Natural killer cell (primary cell): ENCODE results near the gene PC. TPM values are rescaled to one million over a fixed set of nuclear protein-coding genes. Genes with fewer than 3 reads are reported as not detected.

Source experiments
- ATAC-seq, 3 donors: fragments of 150-1000 bp in 2 of 3; fragments of 200-7000 bp in 1 of 3; cut with Tn5 transposase; 1 replicate in 1 of 3; 2 replicates in 2 of 3; pipeline ENCODE4 v1.10.0; 2021; ENCODE audit warnings: mild to moderate bottlenecking in 2 of 3, moderate library complexity in 2 of 3
- DNase-seq, 2 donors: peaks; one replicate each; pipeline versions ENCODE4 v3.0.0 to v3.0.0-alpha.2; 2013 to 2021; ENCODE audit warnings: mixed read lengths in 1 of 2
- H3K27ac ChIP-seq: one replicate; pipeline ENCODE4 v1.5.1; 2013; ENCODE audit warnings: mild to moderate bottlenecking, low read length
- H3K27me3 ChIP-seq: one replicate; pipeline ENCODE4 v1.6.1; 2013; ENCODE audit warnings: low read length; ENCODE audit not compliant: control insufficient read depth, insufficient read depth
- H3K36me3 ChIP-seq: one replicate; pipeline ENCODE4 v1.6.1; 2013; ENCODE audit warnings: low read length; ENCODE audit not compliant: control insufficient read depth, insufficient read depth
- H3K4me1 ChIP-seq: one replicate; pipeline ENCODE4 v1.6.1; 2013; ENCODE audit warnings: low read length; ENCODE audit not compliant: control insufficient read depth, insufficient read depth
- H3K4me3 ChIP-seq: one replicate; pipeline ENCODE4 v1.5.1; 2013; ENCODE audit warnings: low read length
- H3K9me3 ChIP-seq: one replicate; pipeline ENCODE4 v1.6.1; 2013; ENCODE audit warnings: low read length; ENCODE audit not compliant: control insufficient read depth, insufficient read depth
- H3K27ac Mint-ChIP-seq, 2 donors: one replicate each; pipeline ENCODE4 v1.8.0; 2022; ENCODE audit warnings: mild to moderate bottlenecking in 2 of 2, mixed read lengths in 2 of 2, moderate library complexity in 1 of 2
- H3K27me3 Mint-ChIP-seq, 2 donors: one replicate each; pipeline ENCODE4 v1.8.0; 2022; ENCODE audit warnings: low read depth in 2 of 2, mixed read lengths in 2 of 2
- H3K36me3 Mint-ChIP-seq: one replicate; pipeline ENCODE4 v1.8.0; 2022; ENCODE audit warnings: mixed read lengths
- H3K4me1 Mint-ChIP-seq, 2 donors: one replicate each; pipeline ENCODE4 v1.8.0; 2022; ENCODE audit warnings: mixed read lengths in 2 of 2
- H3K4me3 Mint-ChIP-seq: one replicate; pipeline ENCODE4 v1.8.0; 2022; ENCODE audit warnings: mild to moderate bottlenecking, moderate library complexity, mixed read lengths
- H3K9me3 Mint-ChIP-seq, 2 donors: one replicate each; pipeline ENCODE4 v1.8.0; 2022; ENCODE audit warnings: mixed read lengths in 2 of 2
- WGBS: methylation state at CpG from one replicate; pipeline ENCODE4 v1.1.7; 2013; ENCODE audit warnings: missing lambda C conversion rate; ENCODE audit not compliant: insufficient coverage; 5-methylcytosine and 5-hydroxymethylcytosine counted together
- intact Hi-C: fragments of 100-400 bp; cut with micrococcal nuclease; formaldehyde crosslinking; loops from one replicate; pipeline ENCODE4 v1.14.2; 2022
- total RNA-seq, 4 donors: library from RNA; stranded (reverse); fragments of 120-200 nt in 1 of 4; gene quantifications; one replicate each; pipeline versions ENCODE4 v1.2.3 to v1.2.4, GENCODE V29; 2013 to 2022
- TF ChIP-seq, protein P1 (sequence below): fragments of 200-600 bp; IDR thresholded peaks from one replicate; pipeline ENCODE4 v1.8.0; 2022; ENCODE audit warnings: antibody characterized with exemption

The PC gene
- total RNA-seq, 3 donors from 2014 or later (not counting 1 experiment from before 2014, with no cell fraction given), result 4.1 to 5.9 (median 4.6) TPM

GRCh38 chr11:66938582-66939135, 19.5 kb downstream of the PC start:
- no peaks in the 10 kb centered on the region for H3K27me3 ChIP-seq
- no peak for DNase-seq
- H3K4me1 Mint-ChIP-seq, result no peaks in the 10 kb centered on the region
- TF ChIP-seq, protein P1, sequence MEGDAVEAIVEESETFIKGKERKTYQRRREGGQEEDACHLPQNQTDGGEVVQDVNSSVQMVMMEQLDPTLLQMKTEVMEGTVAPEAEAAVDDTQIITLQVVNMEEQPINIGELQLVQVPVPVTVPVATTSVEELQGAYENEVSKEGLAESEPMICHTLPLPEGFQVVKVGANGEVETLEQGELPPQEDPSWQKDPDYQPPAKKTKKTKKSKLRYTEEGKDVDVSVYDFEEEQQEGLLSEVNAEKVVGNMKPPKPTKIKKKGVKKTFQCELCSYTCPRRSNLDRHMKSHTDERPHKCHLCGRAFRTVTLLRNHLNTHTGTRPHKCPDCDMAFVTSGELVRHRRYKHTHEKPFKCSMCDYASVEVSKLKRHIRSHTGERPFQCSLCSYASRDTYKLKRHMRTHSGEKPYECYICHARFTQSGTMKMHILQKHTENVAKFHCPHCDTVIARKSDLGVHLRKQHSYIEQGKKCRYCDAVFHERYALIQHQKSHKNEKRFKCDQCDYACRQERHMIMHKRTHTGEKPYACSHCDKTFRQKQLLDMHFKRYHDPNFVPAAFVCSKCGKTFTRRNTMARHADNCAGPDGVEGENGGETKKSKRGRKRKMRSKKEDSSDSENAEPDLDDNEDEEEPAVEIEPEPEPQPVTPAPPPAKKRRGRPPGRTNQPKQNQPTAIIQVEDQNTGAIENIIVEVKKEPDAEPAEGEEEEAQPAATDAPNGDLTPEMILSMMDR, result no peak
- no peaks in the 10 kb centered on the region for H3K9me3 Mint-ChIP-seq
- H3K4me1 ChIP-seq, result no peaks in the 10 kb centered on the region
- no peak for ATAC-seq
- no peaks in the 10 kb centered on the region for H3K36me3 Mint-ChIP-seq
- no peaks in the 10 kb centered on the region for H3K36me3 ChIP-seq
- no peak overlapping the region for H3K4me3 ChIP-seq
- H3K4me3 Mint-ChIP-seq, result no peak overlapping the region
- no peak overlapping the region for H3K27ac Mint-ChIP-seq
- WGBS, result 88% methylated on average over 4 of the region's 5 CpGs
- no peak overlapping the region for H3K27ac ChIP-seq
- H3K9me3 ChIP-seq, result no peaks in the 10 kb centered on the region
- H3K27me3 Mint-ChIP-seq, result peaks cover 4 to 6% of the 10 kb centered on the region in 2 donors
- intact Hi-C loops, result no loop called here

DNA sequence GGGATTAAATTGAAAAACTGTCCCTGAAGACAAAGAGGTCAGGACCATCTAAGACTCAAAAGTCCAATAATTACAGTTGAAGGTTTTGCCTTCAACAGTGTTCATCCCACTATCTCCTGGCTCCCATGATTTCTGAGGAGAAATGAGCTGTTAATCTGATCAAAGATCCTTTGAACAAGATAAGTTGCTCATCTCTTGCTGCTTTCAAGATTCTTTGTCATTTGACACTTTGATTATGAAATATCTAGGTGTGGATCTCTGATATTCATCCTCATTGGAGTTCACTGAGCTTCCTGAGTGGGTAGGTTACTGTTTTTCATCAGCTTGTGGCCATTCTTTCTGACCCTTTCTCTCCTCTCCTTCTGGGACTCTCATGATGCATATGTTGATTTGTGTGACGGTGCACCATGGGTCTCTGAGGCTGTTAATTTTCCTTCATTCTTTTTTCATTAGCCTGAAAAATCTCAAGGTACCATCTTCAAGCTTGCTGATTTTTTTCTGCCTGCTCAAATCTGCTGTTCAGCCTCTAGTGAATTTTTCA, 20.9 kb downstream of the PC start:
- Histone ChIP-seq H3K4me3 (no peak overlapping the region), H3K36me3 (no peaks in the 10 kb centered on the region), H3K4me1 (no peaks in the 10 kb centered on the region), H3K27ac (no peak overlapping the region), H3K9me3 (no peaks in the 10 kb centered on the region), H3K27me3 (no peaks in the 10 kb centered on the region)
- no peak overlapping the region for H3K27ac Mint-ChIP-seq
- TF ChIP-seq, protein P1, result no peak
- DNase-seq, result no peak
- peaks cover 4 to 15% of the 10 kb centered on the region in 2 donors for H3K27me3 Mint-ChIP-seq
- no peaks in the 10 kb centered on the region for H3K9me3 Mint-ChIP-seq
- H3K4me1 Mint-ChIP-seq, result no peaks in the 10 kb centered on the region
- intact Hi-C loops, result no loop called here
- no peaks in the 10 kb centered on the region for H3K36me3 Mint-ChIP-seq
- no peak for ATAC-seq
- H3K4me3 Mint-ChIP-seq, result no peak overlapping the region
- WGBS, result 79% methylated on average over 1 of the region's 1 CpG

GRCh38 chr11:66936311-66936711, 21.9 kb downstream of the PC start:
- ATAC-seq (no peak), DNase-seq (no peak)
- no peaks in the 10 kb centered on the region for H3K4me1 ChIP-seq
- TF ChIP-seq, protein P1, result no peak
- Mint-ChIP-seq H3K27me3 (peaks cover 4 to 15% of the 10 kb centered on the region in 2 donors), H3K4me3 (no peak overlapping the region), H3K4me1 (no peaks in the 10 kb centered on the region), H3K36me3 (no peaks in the 10 kb centered on the region), H3K9me3 (no peaks in the 10 kb centered on the region), H3K27ac (no peak overlapping the region)
- 72% methylated on average over 2 of the region's 2 CpGs for WGBS
- H3K27ac ChIP-seq, result no peak overlapping the region
- H3K4me3 ChIP-seq, result no peak overlapping the region
- H3K9me3 ChIP-seq, result no peaks in the 10 kb centered on the region
- no peaks in the 10 kb centered on the region for H3K36me3 ChIP-seq
- intact Hi-C loops, result no loop called here
- H3K27me3 ChIP-seq, result no peaks in the 10 kb centered on the region
